DND-41 (cell line): ENCODE results near the gene SLC34A3.

Experiments used
- CTCF ChIP-seq: IDR thresholded peaks from 2 replicates; pipeline ENCODE4 v1.5.1; 2012; ENCODE audit warnings: borderline replicate concordance, low read length, moderate library complexity, mild to moderate bottlenecking; ENCODE audit not compliant: poor library complexity, severe bottlenecking; ENCODE audit errors: extremely low read depth
- EZH2 ChIP-seq: IDR thresholded peaks from 3 replicates; pipeline ENCODE4 v1.6.1; 2012; ENCODE audit warnings: borderline replicate concordance, low read depth, mild to moderate bottlenecking, moderate library complexity, low read length, inconsistent platforms; ENCODE audit not compliant: severe bottlenecking

DNA sequence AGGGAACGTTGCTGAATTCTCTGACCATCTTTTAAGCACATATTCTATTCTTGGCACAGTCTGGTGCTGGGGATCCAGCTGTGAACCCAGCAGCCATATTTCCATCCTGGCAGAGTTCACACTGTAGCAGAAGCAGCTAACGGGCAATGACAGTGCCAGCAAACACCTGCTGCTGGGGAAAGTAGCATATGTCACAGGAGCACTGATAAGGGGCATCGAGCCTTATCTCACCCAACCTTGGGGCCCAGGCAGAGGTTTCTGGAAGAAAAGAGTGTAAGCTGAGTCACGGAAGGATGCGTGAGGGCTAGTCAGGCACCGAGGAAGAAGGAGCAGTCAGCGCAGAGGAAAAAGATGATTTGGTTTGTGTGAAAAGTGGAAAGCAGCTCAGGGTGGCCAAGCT is 24.1 kb upstream of the SLC34A3 start:
- TF ChIP-seq CTCF (no peak), EZH2 (no peak)
